Measurements from ENCODE around the gene SLC40A1. TPM values are rescaled to one million over a fixed set of nuclear protein-coding genes. Genes with fewer than 3 reads are reported as not detected.
A peak's percentile ranks its signal among the peaks of the same experiment; 100 is the strongest.

Gene SLC40A1
- total and polyA plus RNA-seq, 2 of the 13 experiments (the other 11 are each of a cell fraction or from before 2014, with no cell fraction given), result 10.6 to 24.9 TPM

DNA sequence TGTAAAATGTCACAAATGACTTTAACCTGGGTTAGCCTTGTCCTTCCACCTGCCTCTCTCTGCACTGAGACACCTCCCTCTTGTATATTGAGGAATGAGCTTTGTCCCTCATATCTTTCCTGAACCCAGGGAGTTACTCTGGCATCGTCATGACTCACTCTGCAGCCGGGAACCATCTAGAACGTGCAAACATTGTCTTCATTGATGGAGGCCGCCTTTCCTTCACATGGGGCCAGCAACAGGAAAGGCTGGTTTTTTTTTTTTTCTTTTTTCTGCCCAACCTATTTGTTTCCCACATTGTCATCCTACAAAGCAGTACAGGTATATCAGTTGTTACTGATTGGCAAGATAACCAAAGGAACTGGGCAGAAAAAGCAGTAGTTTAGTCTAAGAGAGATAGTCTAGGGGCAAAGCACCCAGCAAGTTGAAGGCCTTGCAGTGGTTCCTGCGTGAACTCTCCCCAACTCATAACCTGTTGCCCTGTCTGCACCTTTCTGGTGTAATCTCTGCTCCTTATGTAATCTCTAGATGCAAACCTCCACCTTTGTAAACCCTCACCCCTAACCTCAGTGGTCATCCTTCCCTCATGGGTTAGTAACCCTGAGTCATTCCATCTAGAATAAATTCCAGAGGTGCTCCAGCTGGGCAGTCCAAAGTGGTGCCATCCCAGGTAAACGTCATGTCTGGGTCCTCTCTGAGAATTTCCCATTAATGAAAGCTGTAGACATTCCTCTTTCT, 38.3 kb downstream of the SLC40A1 start (continued):
- TF ChIP-seq, protein P1, sequence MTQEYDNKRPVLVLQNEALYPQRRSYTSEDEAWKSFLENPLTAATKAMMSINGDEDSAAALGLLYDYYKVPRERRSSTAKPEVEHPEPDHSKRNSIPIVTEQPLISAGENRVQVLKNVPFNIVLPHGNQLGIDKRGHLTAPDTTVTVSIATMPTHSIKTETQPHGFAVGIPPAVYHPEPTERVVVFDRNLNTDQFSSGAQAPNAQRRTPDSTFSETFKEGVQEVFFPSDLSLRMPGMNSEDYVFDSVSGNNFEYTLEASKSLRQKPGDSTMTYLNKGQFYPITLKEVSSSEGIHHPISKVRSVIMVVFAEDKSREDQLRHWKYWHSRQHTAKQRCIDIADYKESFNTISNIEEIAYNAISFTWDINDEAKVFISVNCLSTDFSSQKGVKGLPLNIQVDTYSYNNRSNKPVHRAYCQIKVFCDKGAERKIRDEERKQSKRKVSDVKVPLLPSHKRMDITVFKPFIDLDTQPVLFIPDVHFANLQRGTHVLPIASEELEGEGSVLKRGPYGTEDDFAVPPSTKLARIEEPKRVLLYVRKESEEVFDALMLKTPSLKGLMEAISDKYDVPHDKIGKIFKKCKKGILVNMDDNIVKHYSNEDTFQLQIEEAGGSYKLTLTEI (CRISPR knock-in tag; conservative IDR thresholded peaks at IDR 0.05), result no peak
- TF ChIP-seq, protein P2, sequence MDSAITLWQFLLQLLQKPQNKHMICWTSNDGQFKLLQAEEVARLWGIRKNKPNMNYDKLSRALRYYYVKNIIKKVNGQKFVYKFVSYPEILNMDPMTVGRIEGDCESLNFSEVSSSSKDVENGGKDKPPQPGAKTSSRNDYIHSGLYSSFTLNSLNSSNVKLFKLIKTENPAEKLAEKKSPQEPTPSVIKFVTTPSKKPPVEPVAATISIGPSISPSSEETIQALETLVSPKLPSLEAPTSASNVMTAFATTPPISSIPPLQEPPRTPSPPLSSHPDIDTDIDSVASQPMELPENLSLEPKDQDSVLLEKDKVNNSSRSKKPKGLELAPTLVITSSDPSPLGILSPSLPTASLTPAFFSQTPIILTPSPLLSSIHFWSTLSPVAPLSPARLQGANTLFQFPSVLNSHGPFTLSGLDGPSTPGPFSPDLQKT (CRISPR knock-in tag; IDR thresholded peaks at IDR 0.05; ENCODE audit: borderline replicate concordance), result no peak
- TF ChIP-seq ZBTB8A (CRISPR knock-in tag; IDR thresholded peaks at IDR 0.05; ENCODE audit: borderline replicate concordance, low read depth) (no peak), YY1 (IDR thresholded peaks at IDR 0.05; ENCODE audit: insufficient read depth, insufficient replicate concordance, low read depth, low read length) (no peak), CCDC6 (CRISPR knock-in tag; IDR thresholded peaks at IDR 0.05) (0 out of 2 replicates have a peak, but pooled peaks have one; percentile 26), ZMYM4 (CRISPR knock-in tag; IDR thresholded peaks at IDR 0.05) (peak; percentile 13; the same call in 1 of the 2 replicates), MZF1 (CRISPR knock-in tag; IDR thresholded peaks at IDR 0.05; ENCODE audit: borderline replicate concordance) (no peak), NKX3-1 (CRISPR knock-in tag; IDR thresholded peaks at IDR 0.05) (no peak), POLR2A (IDR thresholded peaks at IDR 0.05; ENCODE audit: insufficient read depth in 1 of 2, low read depth in 2 of 2, low read length in 2 of 2) (no peak), ZNF343 (CRISPR knock-in tag; IDR thresholded peaks at IDR 0.05) (no peak), NR3C1 (CRISPR knock-in tag; IDR thresholded peaks at IDR 0.05) (no peak), PLRG1 (conservative IDR thresholded peaks at IDR 0.05) (no peak), ZFP90 (CRISPR knock-in tag; IDR thresholded peaks at IDR 0.05; ENCODE audit: borderline replicate concordance) (no peak), CCAR2 (optimal IDR thresholded peaks at IDR 0.05; ENCODE audit: low read depth, low read length) (no peak), TEAD2 (CRISPR knock-in tag; IDR thresholded peaks at IDR 0.05) (no peak)
- TF ChIP-seq, protein P3, sequence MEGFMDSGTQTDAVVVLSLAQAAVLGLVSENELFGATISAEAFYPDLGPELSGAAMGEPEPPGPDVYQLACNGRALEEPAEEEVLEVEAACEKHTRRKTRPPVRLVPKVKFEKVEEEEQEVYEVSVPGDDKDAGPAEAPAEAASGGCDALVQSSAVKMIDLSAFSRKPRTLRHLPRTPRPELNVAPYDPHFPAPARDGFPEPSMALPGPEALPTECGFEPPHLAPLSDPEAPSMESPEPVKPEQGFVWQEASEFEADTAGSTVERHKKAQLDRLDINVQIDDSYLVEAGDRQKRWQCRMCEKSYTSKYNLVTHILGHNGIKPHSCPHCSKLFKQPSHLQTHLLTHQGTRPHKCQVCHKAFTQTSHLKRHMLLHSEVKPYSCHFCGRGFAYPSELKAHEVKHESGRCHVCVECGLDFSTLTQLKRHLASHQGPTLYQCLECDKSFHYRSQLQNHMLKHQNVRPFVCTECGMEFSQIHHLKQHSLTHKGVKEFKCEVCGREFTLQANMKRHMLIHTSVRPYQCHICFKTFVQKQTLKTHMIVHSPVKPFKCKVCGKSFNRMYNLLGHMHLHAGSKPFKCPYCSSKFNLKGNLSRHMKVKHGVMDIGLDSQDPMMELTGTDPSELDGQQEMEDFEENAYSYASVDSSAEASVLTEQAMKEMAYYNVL (CRISPR knock-in tag; IDR thresholded peaks at IDR 0.05; ENCODE audit: borderline replicate concordance), result no peak
- TF ChIP-seq, protein P4, sequence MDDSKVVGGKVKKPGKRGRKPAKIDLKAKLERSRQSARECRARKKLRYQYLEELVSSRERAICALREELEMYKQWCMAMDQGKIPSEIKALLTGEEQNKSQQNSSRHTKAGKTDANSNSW (CRISPR knock-in tag; IDR thresholded peaks at IDR 0.05; ENCODE audit: borderline replicate concordance), result no peak
- TF ChIP-seq, protein P5, sequence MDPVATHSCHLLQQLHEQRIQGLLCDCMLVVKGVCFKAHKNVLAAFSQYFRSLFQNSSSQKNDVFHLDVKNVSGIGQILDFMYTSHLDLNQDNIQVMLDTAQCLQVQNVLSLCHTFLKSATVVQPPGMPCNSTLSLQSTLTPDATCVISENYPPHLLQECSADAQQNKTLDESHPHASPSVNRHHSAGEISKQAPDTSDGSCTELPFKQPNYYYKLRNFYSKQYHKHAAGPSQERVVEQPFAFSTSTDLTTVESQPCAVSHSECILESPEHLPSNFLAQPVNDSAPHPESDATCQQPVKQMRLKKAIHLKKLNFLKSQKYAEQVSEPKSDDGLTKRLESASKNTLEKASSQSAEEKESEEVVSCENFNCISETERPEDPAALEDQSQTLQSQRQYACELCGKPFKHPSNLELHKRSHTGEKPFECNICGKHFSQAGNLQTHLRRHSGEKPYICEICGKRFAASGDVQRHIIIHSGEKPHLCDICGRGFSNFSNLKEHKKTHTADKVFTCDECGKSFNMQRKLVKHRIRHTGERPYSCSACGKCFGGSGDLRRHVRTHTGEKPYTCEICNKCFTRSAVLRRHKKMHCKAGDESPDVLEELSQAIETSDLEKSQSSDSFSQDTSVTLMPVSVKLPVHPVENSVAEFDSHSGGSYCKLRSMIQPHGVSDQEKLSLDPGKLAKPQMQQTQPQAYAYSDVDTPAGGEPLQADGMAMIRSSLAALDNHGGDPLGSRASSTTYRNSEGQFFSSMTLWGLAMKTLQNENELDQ (CRISPR knock-in tag; IDR thresholded peaks at IDR 0.05; ENCODE audit: borderline replicate concordance), result no peak
- TF ChIP-seq, protein P6, sequence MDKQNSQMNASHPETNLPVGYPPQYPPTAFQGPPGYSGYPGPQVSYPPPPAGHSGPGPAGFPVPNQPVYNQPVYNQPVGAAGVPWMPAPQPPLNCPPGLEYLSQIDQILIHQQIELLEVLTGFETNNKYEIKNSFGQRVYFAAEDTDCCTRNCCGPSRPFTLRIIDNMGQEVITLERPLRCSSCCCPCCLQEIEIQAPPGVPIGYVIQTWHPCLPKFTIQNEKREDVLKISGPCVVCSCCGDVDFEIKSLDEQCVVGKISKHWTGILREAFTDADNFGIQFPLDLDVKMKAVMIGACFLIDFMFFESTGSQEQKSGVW (CRISPR knock-in tag; IDR thresholded peaks at IDR 0.05; ENCODE audit: borderline replicate concordance), result no peak
